22Rv1 (cell line): ENCODE results near the gene FRMD4B.

Experiments used
- CTCF ChIP-seq: fragments of 450-650 bp; IDR thresholded peaks from 2 replicates; pipeline ENCODE4 v1.5.1; 2017; ENCODE audit warnings: mild to moderate bottlenecking
- ZFX ChIP-seq: fragments of 450-650 bp; IDR thresholded peaks from 2 replicates; pipeline ENCODE4 v1.6.1; 2017; ENCODE audit warnings: antibody characterized with exemption, borderline replicate concordance

GRCh38 chr3:69160525-69160924, 225.4 kb downstream of the FRMD4B start:
- TF ChIP-seq CTCF (no peak), ZFX (no peak)
